K562 (cell line): ENCODE measurements around the gene DLAT. TPM values are rescaled to one million over a fixed set of nuclear protein-coding genes. Genes with fewer than 3 reads are reported as not detected.

Experiments used
- CBFA2T2 ChIP-seq: fragments of 450-650 bp; conservative IDR thresholded peaks from 2 replicates; pipeline ENCODE4 v1.6.1; 2017; ENCODE audit warnings: mild to moderate bottlenecking
- EGR1 ChIP-seq: fragments of 450-650 bp; conservative IDR thresholded peaks from 2 replicates; pipeline ENCODE4 v1.6.1; 2017; ENCODE audit warnings: mild to moderate bottlenecking
- ESRRB ChIP-seq: fragments of 250-450 bp; sonication (Bioruptor Pico); IDR thresholded peaks from 2 replicates; pipeline ENCODE4 v1.5.0; 2020; ENCODE audit warnings: mild to moderate bottlenecking, moderate library complexity, borderline replicate concordance
- HDAC1 ChIP-seq, 2 experiments: fragments of 450-650 bp; IDR thresholded peaks; 2 replicates each; pipeline ENCODE4 v1.6.1; 2016 to 2017; ENCODE audit warnings: inconsistent platforms in 1 of 2, mild to moderate bottlenecking in 1 of 2, moderate library complexity in 1 of 2
- HLTF ChIP-seq: fragments of 450-650 bp; IDR thresholded peaks from 2 replicates; pipeline ENCODE4 v1.6.1; 2016
- MXI1 ChIP-seq: IDR thresholded peaks from 2 replicates; pipeline ENCODE4 v1.6.1; 2011; ENCODE audit warnings: low read depth, mild to moderate bottlenecking, improper control_type of control experiment, low read length
- NELFE ChIP-seq: IDR thresholded peaks from 2 replicates; pipeline ENCODE4 v1.6.1; 2011; ENCODE audit warnings: mild to moderate bottlenecking; ENCODE audit not compliant: insufficient read depth, insufficient read length
- NFE2 ChIP-seq: IDR thresholded peaks from 2 replicates; pipeline ENCODE4 v1.6.1; 2014; ENCODE audit warnings: antibody characterized with exemption, low read depth
- PCBP1 ChIP-seq: fragments of 200-400 bp; formaldehyde crosslinking; IDR thresholded peaks from 2 replicates; pipeline ENCODE4 v1.6.1; 2018; ENCODE audit warnings: mild to moderate bottlenecking, low read depth, low read length; ENCODE audit not compliant: poor library complexity, severe bottlenecking
- SMC3 ChIP-seq: conservative IDR thresholded peaks from 2 replicates; pipeline ENCODE4 v1.6.1; 2011; ENCODE audit warnings: low read depth, low read length, improper control_type of control experiment; ENCODE audit not compliant: insufficient read depth
- VEZF1 ChIP-seq: fragments of 200-800 bp; sonication (Bioruptor generic); IDR thresholded peaks from 2 replicates; pipeline ENCODE4 v1.6.1; 2017; ENCODE audit warnings: missing genetic modification characterization, missing compliant biosample characterization
- ZBTB17 ChIP-seq: fragments of 450-650 bp; formaldehyde crosslinking; IDR thresholded peaks from 2 replicates; pipeline ENCODE4 v1.4.0; 2020; ENCODE audit warnings: mild to moderate bottlenecking
- ZNF133 ChIP-seq: fragments of 250-450 bp; sonication (Bioruptor Pico); IDR thresholded peaks from 2 replicates; pipeline ENCODE4 v1.4.0; 2020; ENCODE audit warnings: mild to moderate bottlenecking
- ZNF175 ChIP-seq: fragments of 200-800 bp; sonication (Bioruptor generic); IDR thresholded peaks from 2 replicates; pipeline ENCODE4 v1.6.1; 2016; ENCODE audit warnings: low read depth, mild to moderate bottlenecking, missing genetic modification characterization, missing compliant biosample characterization
- ZNF282 ChIP-seq: sonication (generic); formaldehyde crosslinking; IDR thresholded peaks from 2 replicates; pipeline ENCODE4 v1.8.1; 2023; ENCODE audit warnings: missing genetic modification reagents
- ZNF384 ChIP-seq: IDR thresholded peaks from 2 replicates; pipeline ENCODE4 v1.6.1; 2012; ENCODE audit warnings: low read depth, low read length, improper control_type of control experiment
- ZNF431 ChIP-seq: sonication (generic); formaldehyde crosslinking; IDR thresholded peaks from 2 replicates; pipeline ENCODE4 v1.8.0; 2022; ENCODE audit warnings: mild to moderate bottlenecking, missing genetic modification reagents
- ZNF717 ChIP-seq: fragments of 250-450 bp; sonication (Bioruptor Pico); IDR thresholded peaks from 2 replicates; pipeline ENCODE4 v1.5.0; 2021
- ZNF76 ChIP-seq: fragments of 250-450 bp; sonication (Bioruptor Pico); IDR thresholded peaks from 2 replicates; pipeline ENCODE4 v1.4.0; 2020; ENCODE audit warnings: mild to moderate bottlenecking, moderate library complexity, borderline replicate concordance
- polyA plus RNA-seq, 8 experiments: library from polyadenylated mRNA; depleted of rRNA in 4 of 8; stranded (reverse) in 5 of 8; unstranded in 3 of 8; fragments of >200 nt; fragmentation: Nextera tagmentation in 2 of 8; fragmentation: Illumina TruSeq in 1 of 8; extraction: Ambion mirVana in 2 of 8; extraction: Trizol in 1 of 8; gene quantifications; 2 replicates each; pipeline versions ENCODE4 v1.2.1 to v1.2.3, GENCODE V29; 2011 to 2014; ENCODE audit warnings: inconsistent platforms in 1 of 8, missing spikeins in 1 of 8
- total RNA-seq, 7 experiments: library from RNA; depleted of rRNA in 6 of 7; stranded (reverse); fragments of >200 nt in 6 of 7; fragmentation: Illumina TruSeq in 2 of 7; extraction: Trizol in 2 of 7; gene quantifications; 2 replicates each; pipeline versions ENCODE4 v1.2.1 to v1.2.3, GENCODE V29; 2011 to 2021; ENCODE audit warnings: low replicate concordance in 1 of 7
- TF ChIP-seq, protein P1 (sequence below), 2 experiments: fragments of 450-650 bp in 1 of 2; IDR thresholded peaks; 2 replicates each; pipeline ENCODE4 v1.6.1; 2011 to 2017; ENCODE audit warnings: low read depth in 2 of 2, antibody characterized with exemption in 1 of 2, borderline replicate concordance in 1 of 2, low read length in 1 of 2, mild to moderate bottlenecking in 1 of 2, mixed read lengths in 1 of 2; ENCODE audit not compliant: control insufficient read depth in 1 of 2
- TF ChIP-seq, protein P2 (sequence below): fragments of 250-450 bp; sonication (Bioruptor Pico); IDR thresholded peaks from 2 replicates; pipeline ENCODE4 v1.9.0; 2021; ENCODE audit warnings: mild to moderate bottlenecking, inconsistent platforms

Gene DLAT
- total and polyA plus RNA-seq, 9 of the 15 experiments (the other 6 are each of a cell fraction or from before 2014, with no cell fraction given): 41.7 to 152 (median 105) TPM

GRCh38 chr11:112044961-112045360, 19.8 kb downstream of the DLAT start (continued):
- TF ChIP-seq ZNF175 (no peak), VEZF1 (CRISPR knock-in tag) (no peak), ZNF717 (no peak), ZNF431 (CRISPR knock-in tag) (no peak), CBFA2T2 (peak; percentile 85), ZNF384 (peak; percentile 82), ZNF282 (CRISPR knock-in tag) (no peak), SMC3 (no peak), ZNF76 (CRISPR knock-in tag) (no peak), PCBP1 (no peak), NELFE (no peak), MXI1 (no peak), HDAC1 (IDR thresholded peaks at IDR 0.05) (peak in 1 of 2 experiments; percentile 82; a peak in 2 of 4 replicates), HLTF (no peak), NFE2 (peak; percentile 87), ESRRB (CRISPR knock-in tag) (no peak), ZBTB17 (CRISPR knock-in tag) (no peak), ZNF133 (CRISPR knock-in tag) (no peak), EGR1 (0 out of 2 replicates have a peak, but pooled peaks have one; percentile 6)
- TF ChIP-seq, protein P1, sequence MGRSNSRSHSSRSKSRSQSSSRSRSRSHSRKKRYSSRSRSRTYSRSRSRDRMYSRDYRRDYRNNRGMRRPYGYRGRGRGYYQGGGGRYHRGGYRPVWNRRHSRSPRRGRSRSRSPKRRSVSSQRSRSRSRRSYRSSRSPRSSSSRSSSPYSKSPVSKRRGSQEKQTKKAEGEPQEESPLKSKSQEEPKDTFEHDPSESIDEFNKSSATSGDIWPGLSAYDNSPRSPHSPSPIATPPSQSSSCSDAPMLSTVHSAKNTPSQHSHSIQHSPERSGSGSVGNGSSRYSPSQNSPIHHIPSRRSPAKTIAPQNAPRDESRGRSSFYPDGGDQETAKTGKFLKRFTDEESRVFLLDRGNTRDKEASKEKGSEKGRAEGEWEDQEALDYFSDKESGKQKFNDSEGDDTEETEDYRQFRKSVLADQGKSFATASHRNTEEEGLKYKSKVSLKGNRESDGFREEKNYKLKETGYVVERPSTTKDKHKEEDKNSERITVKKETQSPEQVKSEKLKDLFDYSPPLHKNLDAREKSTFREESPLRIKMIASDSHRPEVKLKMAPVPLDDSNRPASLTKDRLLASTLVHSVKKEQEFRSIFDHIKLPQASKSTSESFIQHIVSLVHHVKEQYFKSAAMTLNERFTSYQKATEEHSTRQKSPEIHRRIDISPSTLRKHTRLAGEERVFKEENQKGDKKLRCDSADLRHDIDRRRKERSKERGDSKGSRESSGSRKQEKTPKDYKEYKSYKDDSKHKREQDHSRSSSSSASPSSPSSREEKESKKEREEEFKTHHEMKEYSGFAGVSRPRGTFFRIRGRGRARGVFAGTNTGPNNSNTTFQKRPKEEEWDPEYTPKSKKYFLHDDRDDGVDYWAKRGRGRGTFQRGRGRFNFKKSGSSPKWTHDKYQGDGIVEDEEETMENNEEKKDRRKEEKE (IDR thresholded peaks at IDR 0.05; ENCODE audit: borderline replicate concordance in 1 of 2, control insufficient read depth in 1 of 2, low read depth in 2 of 2, low read length in 1 of 2): no peak
- TF ChIP-seq, protein P2, sequence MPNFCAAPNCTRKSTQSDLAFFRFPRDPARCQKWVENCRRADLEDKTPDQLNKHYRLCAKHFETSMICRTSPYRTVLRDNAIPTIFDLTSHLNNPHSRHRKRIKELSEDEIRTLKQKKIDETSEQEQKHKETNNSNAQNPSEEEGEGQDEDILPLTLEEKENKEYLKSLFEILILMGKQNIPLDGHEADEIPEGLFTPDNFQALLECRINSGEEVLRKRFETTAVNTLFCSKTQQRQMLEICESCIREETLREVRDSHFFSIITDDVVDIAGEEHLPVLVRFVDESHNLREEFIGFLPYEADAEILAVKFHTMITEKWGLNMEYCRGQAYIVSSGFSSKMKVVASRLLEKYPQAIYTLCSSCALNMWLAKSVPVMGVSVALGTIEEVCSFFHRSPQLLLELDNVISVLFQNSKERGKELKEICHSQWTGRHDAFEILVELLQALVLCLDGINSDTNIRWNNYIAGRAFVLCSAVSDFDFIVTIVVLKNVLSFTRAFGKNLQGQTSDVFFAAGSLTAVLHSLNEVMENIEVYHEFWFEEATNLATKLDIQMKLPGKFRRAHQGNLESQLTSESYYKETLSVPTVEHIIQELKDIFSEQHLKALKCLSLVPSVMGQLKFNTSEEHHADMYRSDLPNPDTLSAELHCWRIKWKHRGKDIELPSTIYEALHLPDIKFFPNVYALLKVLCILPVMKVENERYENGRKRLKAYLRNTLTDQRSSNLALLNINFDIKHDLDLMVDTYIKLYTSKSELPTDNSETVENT (CRISPR knock-in tag): no peak
